VCaP (cell line): ENCODE data around the gene CDK11A.
A peak's percentile ranks its signal among the peaks of the same experiment; 100 is the strongest.

ENCODE experiments used
- H3K27ac ChIP-seq: fragments of 450-650 bp; 2 replicates; pipeline ENCODE4 v1.5.1; 2017
- CTCF ChIP-seq: fragments of 450-650 bp; conservative IDR thresholded peaks from 2 replicates; pipeline ENCODE4 v1.5.1; 2017; ENCODE audit warnings: mild to moderate bottlenecking, moderate library complexity

CDK11A gene

GRCh38 chr1:1758059-1758621 is 34.0 kb upstream of the CDK11A start:
- peak overlapping the region; percentile 95 for H3K27ac ChIP-seq
- no peak for TF ChIP-seq CTCF

GRCh38 chr1:1757422-1758058 is 33.4 kb upstream of the CDK11A start:
- no peak for TF ChIP-seq CTCF
- H3K27ac ChIP-seq = peak overlapping the region; percentile 95

- H3K27ac ChIP-seq = peak overlapping the region; percentile 95
- no peak for TF ChIP-seq CTCF
Observed at GRCh38 chr1:1756661-1757421, 32.7 kb upstream of the CDK11A start.

GRCh38 chr1:1755852-1756251 is 31.7 kb upstream of the CDK11A start:
- no peak for TF ChIP-seq CTCF
- H3K27ac ChIP-seq = no peak overlapping the region

- H3K27ac ChIP-seq = no peak overlapping the region
- no peak for TF ChIP-seq CTCF
Observed at GRCh38 chr1:1755426-1755825, 31.3 kb upstream of the CDK11A start.

- no peak for TF ChIP-seq CTCF
Observed at GRCh38 chr1:1754051-1754815, 30.1 kb upstream of the CDK11A start.

GRCh38 chr1:1753607-1754005 is 29.4 kb upstream of the CDK11A start:
- TF ChIP-seq CTCF = no peak
- 0 out of 2 replicates have a peak overlapping the region, but pooled peaks have one; percentile 14 for H3K27ac ChIP-seq

More at GRCh38 chr1:1754051-1754815, 30.1 kb upstream of the CDK11A start:
- H3K27ac ChIP-seq = no peak overlapping the region
